Activated B cell treated with CpG ODN at 0.5 μM for 24 hours (primary cell): ENCODE results near the gene ARL11. TPM values are rescaled to one million over a fixed set of nuclear protein-coding genes. Genes with fewer than 3 reads are reported as not detected.
A peak's percentile ranks its signal among the peaks of the same experiment; 100 is the strongest.

Experiments used
- ATAC-seq: fragments of 200-7000 bp; cut with Tn5 transposase; one replicate; pipeline ENCODE4 v1.10.0; 2021; ENCODE audit warnings: low read depth, mild to moderate bottlenecking, moderate library complexity
- CTCF ChIA-PET: fragments of 350-600 bp; sonication (Branson Sonifier 250); formaldehyde crosslinking; loops from one replicate; lab custom pipeline; 2021; ENCODE audit warnings: antibody characterized with exemption; lab: Charles Lee
- POLR2A ChIA-PET: fragments of 350-600 bp; sonication (Branson Sonifier 250); formaldehyde crosslinking; loops from one replicate; lab custom pipeline; 2021; ENCODE audit warnings: antibody characterized with exemption; lab: Charles Lee
- DNase-seq: peaks from one replicate; pipeline ENCODE4 v3.0.0; 2022
- H3K27ac Mint-ChIP-seq: one replicate; pipeline ENCODE4 v1.8.0; 2020; ENCODE audit warnings: mixed read lengths
- H3K27me3 Mint-ChIP-seq: one replicate; pipeline ENCODE4 v1.8.0; 2021; ENCODE audit warnings: mixed read lengths
- H3K36me3 Mint-ChIP-seq: one replicate; pipeline ENCODE4 v1.8.0; 2021; ENCODE audit warnings: low read depth, mixed read lengths
- H3K4me1 Mint-ChIP-seq: one replicate; pipeline ENCODE4 v1.8.0; 2021; ENCODE audit warnings: mixed read lengths
- H3K4me3 Mint-ChIP-seq: one replicate; pipeline ENCODE4 v1.8.0; 2020; ENCODE audit warnings: mild to moderate bottlenecking, mixed read lengths
- H3K9me3 Mint-ChIP-seq: one replicate; pipeline ENCODE4 v1.8.0; 2020; ENCODE audit warnings: mixed read lengths
- intact Hi-C: fragments of 100-400 bp; cut with micrococcal nuclease; formaldehyde crosslinking; loops from one replicate; pipeline ENCODE4 v1.15.1; 2024
- total RNA-seq: library from RNA; stranded (reverse); gene quantifications from 2 replicates; pipeline ENCODE4 v1.2.3, GENCODE V29; 2022
- TF ChIP-seq, protein P1 (sequence below): fragments of 200-600 bp; IDR thresholded peaks from one replicate; pipeline ENCODE4 v1.8.0; 2022; ENCODE audit warnings: antibody characterized with exemption, mild to moderate bottlenecking

The ARL11 gene
- total RNA-seq, 1 donor from 2014 or later, result 10.7 TPM

DNA sequence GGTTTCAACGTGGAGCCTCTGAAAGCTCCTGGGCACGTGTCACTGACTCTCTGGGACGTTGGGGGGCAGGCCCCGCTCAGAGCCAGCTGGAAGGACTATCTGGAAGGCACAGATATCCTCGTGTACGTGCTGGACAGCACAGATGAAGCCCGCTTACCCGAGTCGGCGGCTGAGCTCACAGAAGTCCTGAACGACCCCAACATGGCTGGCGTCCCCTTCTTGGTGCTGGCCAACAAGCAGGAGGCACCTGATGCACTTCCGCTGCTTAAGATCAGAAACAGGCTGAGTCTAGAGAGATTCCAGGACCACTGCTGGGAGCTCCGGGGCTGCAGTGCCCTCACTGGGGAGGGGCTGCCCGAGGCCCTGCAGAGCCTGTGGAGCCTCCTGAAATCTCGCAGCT lies 2.3 kb downstream of the ARL11 start:
- Mint-ChIP-seq H3K27ac (no peak overlapping the region), H3K36me3 (peaks cover 41% of the 10 kb centered on the region), H3K4me3 (no peak overlapping the region), H3K27me3 (no peaks in the 10 kb centered on the region), H3K4me1 (peaks cover 60% of the 10 kb centered on the region), H3K9me3 (no peaks in the 10 kb centered on the region)
- intact Hi-C loops, result no loop called here
- ATAC-seq, result no peak
- CTCF ChIA-PET, result no interaction called here
- POLR2A ChIA-PET, result interaction anchor here (1.2 to 3.2 kb wide), 2 partner anchors 61 to 186 kb away, joined by 3 to 16 read pairs; partner anchors contain the start of gene EBPL
- TF ChIP-seq, protein P1, sequence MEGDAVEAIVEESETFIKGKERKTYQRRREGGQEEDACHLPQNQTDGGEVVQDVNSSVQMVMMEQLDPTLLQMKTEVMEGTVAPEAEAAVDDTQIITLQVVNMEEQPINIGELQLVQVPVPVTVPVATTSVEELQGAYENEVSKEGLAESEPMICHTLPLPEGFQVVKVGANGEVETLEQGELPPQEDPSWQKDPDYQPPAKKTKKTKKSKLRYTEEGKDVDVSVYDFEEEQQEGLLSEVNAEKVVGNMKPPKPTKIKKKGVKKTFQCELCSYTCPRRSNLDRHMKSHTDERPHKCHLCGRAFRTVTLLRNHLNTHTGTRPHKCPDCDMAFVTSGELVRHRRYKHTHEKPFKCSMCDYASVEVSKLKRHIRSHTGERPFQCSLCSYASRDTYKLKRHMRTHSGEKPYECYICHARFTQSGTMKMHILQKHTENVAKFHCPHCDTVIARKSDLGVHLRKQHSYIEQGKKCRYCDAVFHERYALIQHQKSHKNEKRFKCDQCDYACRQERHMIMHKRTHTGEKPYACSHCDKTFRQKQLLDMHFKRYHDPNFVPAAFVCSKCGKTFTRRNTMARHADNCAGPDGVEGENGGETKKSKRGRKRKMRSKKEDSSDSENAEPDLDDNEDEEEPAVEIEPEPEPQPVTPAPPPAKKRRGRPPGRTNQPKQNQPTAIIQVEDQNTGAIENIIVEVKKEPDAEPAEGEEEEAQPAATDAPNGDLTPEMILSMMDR, result no peak
- DNase-seq, result no peak

- Mint-ChIP-seq H3K27me3 (no peaks in the 10 kb centered on the region), H3K36me3 (peaks cover 46% of the 10 kb centered on the region), H3K27ac (no peak overlapping the region), H3K4me1 (peaks cover 73% of the 10 kb centered on the region), H3K9me3 (no peaks in the 10 kb centered on the region), H3K4me3 (no peak overlapping the region)
- intact Hi-C loops, result no loop called here
- DNase-seq, result no peak
- ChIA-PET POLR2A (interaction anchor here (1.2 to 1.7 kb wide), 2 partner anchors 9 to 12 kb away, joined by 3 read pairs; no protein-coding TSS in a partner anchor), CTCF (no interaction called here)
- no peak for ATAC-seq
- TF ChIP-seq, protein P1, result no peak
Observed at GRCh38 chr13:49632156-49632555, 3.8 kb downstream of the ARL11 start.

DNA sequence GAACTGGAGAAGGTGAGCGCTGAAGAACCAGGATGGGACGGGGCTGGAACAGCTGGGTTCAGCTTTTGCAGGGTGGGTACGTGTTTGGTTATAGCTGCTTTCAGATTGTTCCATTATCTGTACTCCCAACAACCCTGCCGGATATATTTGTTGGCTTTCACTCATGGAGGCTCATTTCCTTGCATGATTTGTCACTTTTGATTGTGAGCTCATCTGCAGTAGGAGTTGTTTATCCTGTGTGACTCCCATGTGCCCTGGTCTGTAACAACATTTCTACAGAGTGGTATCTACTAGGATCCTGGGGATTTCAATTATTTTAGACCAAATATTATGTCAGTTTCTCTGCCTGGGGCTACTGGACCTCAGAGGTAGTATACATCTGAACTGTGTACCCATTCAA lies 5.4 kb downstream of the ARL11 start:
- no peaks in the 10 kb centered on the region for H3K27me3 Mint-ChIP-seq
- CTCF ChIA-PET, result no interaction called here

DNA sequence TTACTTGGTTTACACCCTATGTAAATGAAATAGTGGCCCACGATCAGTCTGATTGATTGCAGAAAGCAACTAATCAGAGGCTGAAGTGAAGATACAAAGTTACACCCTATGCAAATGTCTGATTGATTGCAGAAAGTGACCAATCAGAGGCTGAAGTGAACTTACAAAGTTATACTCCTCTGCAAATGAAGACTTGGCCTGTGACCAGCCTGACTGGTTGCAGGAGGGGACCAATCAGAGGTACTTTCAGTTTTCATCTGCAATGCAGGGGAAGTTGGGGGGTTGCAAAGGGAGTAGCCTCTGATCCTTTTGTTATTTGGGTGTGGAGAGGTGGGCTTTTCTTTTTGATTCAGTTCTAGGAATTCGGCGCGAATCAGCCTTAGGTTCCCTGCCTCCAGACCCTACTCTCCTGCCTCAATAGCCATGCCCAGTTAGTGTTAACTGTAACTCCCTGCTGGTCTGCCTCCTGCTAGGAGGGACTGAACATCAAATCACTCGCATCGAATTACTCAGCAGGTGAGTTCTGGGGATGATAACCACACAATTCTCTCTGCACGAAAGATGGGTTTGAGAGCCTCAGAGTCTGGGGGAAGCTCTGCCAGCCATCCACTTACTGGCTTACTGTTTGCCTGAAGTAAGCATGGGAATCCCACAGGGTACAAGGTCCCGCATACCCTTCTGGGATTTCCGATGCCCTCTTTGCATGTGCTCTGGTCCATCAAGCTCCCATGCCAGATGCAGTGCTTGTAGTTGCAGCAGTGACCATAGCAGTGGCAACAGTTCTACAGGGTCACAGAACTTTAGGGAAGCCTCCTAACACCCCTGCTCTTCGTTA lies 7.5 kb downstream of the ARL11 start:
- no peaks in the 10 kb centered on the region for H3K27me3 Mint-ChIP-seq
- ChIA-PET POLR2A (no interaction called here), CTCF (no interaction called here)
- intact Hi-C loops, result loop anchor here (5.0 kb wide), 1 partner anchor 56 kb away; the partner anchor contains the start of gene EBPL
- H3K4me1 Mint-ChIP-seq, result peaks cover 52% of the 10 kb centered on the region
- H3K4me3 Mint-ChIP-seq, result peak overlapping the region; percentile 73
- no peaks in the 10 kb centered on the region for H3K9me3 Mint-ChIP-seq
- H3K36me3 Mint-ChIP-seq, result peaks cover 38% of the 10 kb centered on the region
- peak overlapping the region; percentile 75 for H3K27ac Mint-ChIP-seq
- DNase-seq, result no peak
- TF ChIP-seq, protein P1, result no peak
- ATAC-seq, result peak; percentile 86

More for the DNA sequence above, 5.4 kb downstream of the ARL11 start:
- TF ChIP-seq, protein P1, result no peak
- Mint-ChIP-seq H3K4me3 (no peak overlapping the region), H3K27ac (peak overlapping the region; percentile 36), H3K4me1 (peaks cover 67% of the 10 kb centered on the region), H3K36me3 (peaks cover 47% of the 10 kb centered on the region), H3K9me3 (no peaks in the 10 kb centered on the region)
- ATAC-seq, result no peak
- POLR2A ChIA-PET, result interaction anchor here (0.5 to 1.7 kb wide), 3 partner anchors 27 to 218 kb away, joined by 4 to 5 read pairs (median 4); partner anchors contain the start of gene PHF11
- no peak for DNase-seq
- intact Hi-C loops, result no loop called here

DNA sequence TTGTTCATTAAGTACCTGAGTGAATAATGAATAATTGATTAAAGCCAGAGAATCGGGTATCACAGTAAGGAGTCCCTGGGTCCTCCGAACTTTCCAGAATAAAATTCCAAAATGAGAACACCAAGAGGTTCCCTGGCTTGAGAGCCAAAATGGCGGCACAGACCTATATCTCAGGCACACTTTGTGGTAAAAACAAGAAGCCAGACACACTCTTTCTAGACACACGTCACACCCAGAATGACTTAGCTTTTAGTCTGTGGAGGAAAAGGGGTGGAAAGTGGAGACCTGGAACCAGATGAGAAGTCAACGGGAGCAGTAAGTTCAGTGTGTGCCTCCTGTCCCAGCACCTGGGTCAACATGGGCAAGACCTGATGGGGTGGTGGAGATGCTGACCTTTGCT lies 8.4 kb downstream of the ARL11 start:
- ChIA-PET CTCF (no interaction called here), POLR2A (no interaction called here)
- TF ChIP-seq, protein P1, result no peak
- Mint-ChIP-seq H3K27me3 (no peaks in the 10 kb centered on the region), H3K4me3 (no peak overlapping the region), H3K27ac (peak overlapping the region; percentile 57), H3K9me3 (no peaks in the 10 kb centered on the region), H3K4me1 (peaks cover 49% of the 10 kb centered on the region), H3K36me3 (peaks cover 33% of the 10 kb centered on the region)
- ATAC-seq (no peak), DNase-seq (no peak)
- intact Hi-C loops, result loop anchor here (5.0 kb wide), 1 partner anchor 56 kb away; the partner anchor contains the start of gene EBPL
